MM.1S (cell line): ENCODE data around the gene LMX1B.

ENCODE experiments used
- DNase-seq: peaks from one replicate; pipeline ENCODE4 v3.0.0-alpha.2; 2015
- H2AFZ ChIP-seq: fragments of 300-600 bp; sonication (generic); 2 replicates; pipeline ENCODE4 v1.6.0; 2016; ENCODE audit warnings: antibody characterized with exemption, low read length
- H3F3A ChIP-seq: fragments of 300-600 bp; sonication (generic); 2 replicates; pipeline ENCODE4 v1.6.1; 2016; ENCODE audit warnings: mild to moderate bottlenecking, antibody characterized with exemption, low read length, moderate library complexity, mixed read lengths; ENCODE audit not compliant: insufficient read depth
- H3K27ac ChIP-seq: fragments of 300-600 bp; sonication (generic); 2 replicates; pipeline ENCODE4 v1.5.1; 2016; ENCODE audit warnings: mild to moderate bottlenecking, low read length
- H3K27me3 ChIP-seq: fragments of 300-600 bp; sonication (generic); replicated peaks from 2 replicates; pipeline ENCODE4 v1.6.0; 2016; ENCODE audit warnings: low read length; ENCODE audit not compliant: insufficient read depth
- H3K36me3 ChIP-seq: fragments of 300-600 bp; sonication (generic); replicated peaks from 2 replicates; pipeline ENCODE4 v1.6.1; 2016; ENCODE audit warnings: mild to moderate bottlenecking, low read length, mixed read lengths; ENCODE audit not compliant: insufficient read depth
- H3K4me1 ChIP-seq: fragments of 300-600 bp; sonication (generic); 2 replicates; pipeline ENCODE4 v1.6.1; 2016; ENCODE audit warnings: low read length, mixed read lengths
- H3K4me2 ChIP-seq: fragments of 300-600 bp; sonication (generic); 2 replicates; pipeline ENCODE4 v1.6.0; 2016; ENCODE audit warnings: low read depth, low read length
- H3K4me3 ChIP-seq: fragments of 300-600 bp; sonication (generic); 2 replicates; pipeline ENCODE4 v1.5.1; 2016; ENCODE audit warnings: low read length, mixed read lengths
- H3K79me2 ChIP-seq: fragments of 300-600 bp; sonication (generic); 2 replicates; pipeline ENCODE4 v1.6.1; 2016; ENCODE audit warnings: mixed run types, low read length, mixed read lengths
- H3K9ac ChIP-seq: fragments of 300-600 bp; sonication (generic); 2 replicates; pipeline ENCODE4 v1.6.1; 2016; ENCODE audit warnings: low read length, mixed read lengths
- H3K9me2 ChIP-seq: fragments of 300-600 bp; sonication (generic); replicated peaks from 2 replicates; pipeline ENCODE4 v1.6.1; 2016; ENCODE audit warnings: mild to moderate bottlenecking, low read length, mixed read lengths; ENCODE audit not compliant: insufficient read depth
- H3K9me3 ChIP-seq: fragments of 300-600 bp; sonication (generic); replicated peaks from 2 replicates; pipeline ENCODE4 v1.6.1; 2016; ENCODE audit warnings: mild to moderate bottlenecking, low read length, mixed read lengths; ENCODE audit not compliant: insufficient read depth
- H4K20me1 ChIP-seq: fragments of 300-600 bp; sonication (generic); 2 replicates; pipeline ENCODE4 v1.6.1; 2016; ENCODE audit warnings: mild to moderate bottlenecking, low read length, moderate library complexity, mixed read lengths; ENCODE audit not compliant: insufficient read depth
- CTCF ChIP-seq: fragments of 300-600 bp; sonication (generic); IDR thresholded peaks from 2 replicates; pipeline ENCODE4 v1.5.1; 2016; ENCODE audit warnings: antibody characterized with exemption, low read length, mixed read lengths
- EZH2 ChIP-seq: fragments of 300-600 bp; sonication (generic); optimal IDR thresholded peaks from 2 replicates; pipeline ENCODE3; 2017; ENCODE audit warnings: low read depth, mild to moderate bottlenecking, antibody characterized with exemption, low read length, mixed read lengths
- EZH2phosphoT487 ChIP-seq: fragments of 300-600 bp; sonication (generic); IDR thresholded peaks from 2 replicates; pipeline ENCODE4 v1.6.1; 2018; ENCODE audit warnings: antibody characterized with exemption, low read length

Gene LMX1B

GRCh38 chr9:126612813-126613641, 701 bp upstream of the LMX1B start:
- Histone ChIP-seq H3K9ac (no peak overlapping the region), H3K79me2 (no peaks in the 10 kb centered on the region), H3K27ac (no peak overlapping the region), H3K4me1 (0 out of 2 replicates have a peak, but pooled peaks cover 6% of the 10 kb centered on the region), H2AFZ (no peak overlapping the region), H3K27me3 (peaks cover 84% of the 10 kb centered on the region), H3K4me2 (no peak overlapping the region), H3K4me3 (no peak overlapping the region), H3K36me3 (no peaks in the 10 kb centered on the region), H3K9me3 (no peaks in the 10 kb centered on the region), H4K20me1 (no peaks in the 10 kb centered on the region), H3K9me2 (no peaks in the 10 kb centered on the region), H3F3A (no peaks in the 10 kb centered on the region)
- no peak for TF ChIP-seq EZH2
- TF ChIP-seq CTCF: no peak
- TF ChIP-seq EZH2phosphoT487: no peak
- DNase-seq: no peak

GRCh38 chr9:126614088-126614454, 343 bp downstream of the LMX1B start:
- H3K27ac ChIP-seq: no peak overlapping the region
- H3K9ac ChIP-seq: no peak overlapping the region
- no peak overlapping the region for H3K4me2 ChIP-seq
- no peaks in the 10 kb centered on the region for H3K9me2 ChIP-seq
- H3K27me3 ChIP-seq: peaks cover 87% of the 10 kb centered on the region
- no peak overlapping the region for H2AFZ ChIP-seq
- no peaks in the 10 kb centered on the region for H3K36me3 ChIP-seq
- TF ChIP-seq CTCF: no peak
- no peak for TF ChIP-seq EZH2phosphoT487
- no peak for TF ChIP-seq EZH2
- DNase-seq: no peak
- no peak overlapping the region for H3K4me3 ChIP-seq
- H4K20me1 ChIP-seq: no peaks in the 10 kb centered on the region
- no peaks in the 10 kb centered on the region for H3K9me3 ChIP-seq
- H3K79me2 ChIP-seq: no peaks in the 10 kb centered on the region
- H3F3A ChIP-seq: no peaks in the 10 kb centered on the region
- no peaks in the 10 kb centered on the region for H3K4me1 ChIP-seq

GRCh38 chr9:126614455-126615244, 922 bp downstream of the LMX1B start:
- no peak for TF ChIP-seq EZH2
- H3K27me3 ChIP-seq: peaks cover 87% of the 10 kb centered on the region
- no peaks in the 10 kb centered on the region for H3K4me1 ChIP-seq
- H3F3A ChIP-seq: no peaks in the 10 kb centered on the region
- H3K9me3 ChIP-seq: no peaks in the 10 kb centered on the region
- no peaks in the 10 kb centered on the region for H3K79me2 ChIP-seq
- H3K9ac ChIP-seq: no peak overlapping the region
- H3K4me3 ChIP-seq: no peak overlapping the region
- no peak for DNase-seq
- H4K20me1 ChIP-seq: no peaks in the 10 kb centered on the region
- no peak overlapping the region for H2AFZ ChIP-seq
- H3K36me3 ChIP-seq: no peaks in the 10 kb centered on the region
- no peaks in the 10 kb centered on the region for H3K9me2 ChIP-seq
- H3K27ac ChIP-seq: no peak overlapping the region
- no peak overlapping the region for H3K4me2 ChIP-seq
